Osteocyte (in vitro differentiated cells): Measurements from ENCODE around the gene AP3D1. TPM values are rescaled to one million over a fixed set of nuclear protein-coding genes. Genes with fewer than 3 reads are reported as not detected.

ENCODE experiments used
- DNase-seq: peaks from one replicate; pipeline ENCODE4 v3.0.0; 2021; ENCODE audit warnings: mixed read lengths; ENCODE audit not compliant: unreplicated experiment; ENCODE audit errors: extremely low spot score
- H3K27ac Mint-ChIP-seq: one replicate; pipeline ENCODE4 v1.8.0; 2021; ENCODE audit warnings: mild to moderate bottlenecking, mixed read lengths; ENCODE audit not compliant: unreplicated experiment
- H3K27me3 Mint-ChIP-seq: one replicate; pipeline ENCODE4 v1.8.0; 2021; ENCODE audit warnings: mixed read lengths; ENCODE audit not compliant: unreplicated experiment
- H3K36me3 Mint-ChIP-seq: one replicate; pipeline ENCODE4 v1.8.0; 2021; ENCODE audit warnings: mixed read lengths; ENCODE audit not compliant: unreplicated experiment
- H3K4me1 Mint-ChIP-seq: one replicate; pipeline ENCODE4 v1.8.0; 2021; ENCODE audit warnings: mixed read lengths; ENCODE audit not compliant: unreplicated experiment
- H3K4me3 Mint-ChIP-seq: one replicate; pipeline ENCODE4 v1.8.0; 2021; ENCODE audit warnings: mild to moderate bottlenecking, moderate library complexity, mixed read lengths; ENCODE audit not compliant: unreplicated experiment
- H3K9me3 Mint-ChIP-seq: one replicate; pipeline ENCODE4 v1.8.0; 2021; ENCODE audit warnings: mixed read lengths; ENCODE audit not compliant: unreplicated experiment
- CTCF ChIP-seq: fragments of 200-600 bp; sonication (generic); IDR thresholded peaks from 2 replicates; pipeline ENCODE4 v1.5.0; 2021; ENCODE audit warnings: antibody characterized with exemption, mild to moderate bottlenecking, moderate library complexity
- total RNA-seq: library from RNA; stranded (reverse); gene quantifications from 2 replicates; pipeline ENCODE4 v1.2.1, GENCODE V29; 2021

Gene AP3D1
- total RNA-seq, 1 donor from 2014 or later, result 139 TPM

GRCh38 chr19:2062770-2063169, 88.6 kb downstream of the AP3D1 start:
- TF ChIP-seq CTCF, result no peak
- Mint-ChIP-seq H3K27ac (peak overlapping the region; percentile 93), H3K27me3 (no peaks in the 10 kb centered on the region), H3K4me3 (peak overlapping the region; percentile 82), H3K36me3 (no peaks in the 10 kb centered on the region), H3K9me3 (no peaks in the 10 kb centered on the region), H3K4me1 (peaks cover 36% of the 10 kb centered on the region)
- no peak for DNase-seq

- H3K36me3 Mint-ChIP-seq, result no peaks in the 10 kb centered on the region
- TF ChIP-seq CTCF, result no peak
- H3K27ac Mint-ChIP-seq, result peak overlapping the region; percentile 93
- no peak for DNase-seq
- H3K4me1 Mint-ChIP-seq, result peaks cover 36% of the 10 kb centered on the region
- peak overlapping the region; percentile 82 for H3K4me3 Mint-ChIP-seq
- H3K27me3 Mint-ChIP-seq, result no peaks in the 10 kb centered on the region
- H3K9me3 Mint-ChIP-seq, result no peaks in the 10 kb centered on the region
Measured at GRCh38 chr19:2062389-2062729, 89.0 kb downstream of the AP3D1 start.

GRCh38 chr19:2061495-2062388, 89.6 kb downstream of the AP3D1 start:
- peak overlapping the region; percentile 82 for H3K4me3 Mint-ChIP-seq
- no peaks in the 10 kb centered on the region for H3K27me3 Mint-ChIP-seq
- peak overlapping the region; percentile 93 for H3K27ac Mint-ChIP-seq
- H3K4me1 Mint-ChIP-seq, result peaks cover 39% of the 10 kb centered on the region
- H3K9me3 Mint-ChIP-seq, result no peaks in the 10 kb centered on the region
- no peak for TF ChIP-seq CTCF
- peak; percentile 100 for DNase-seq
- no peaks in the 10 kb centered on the region for H3K36me3 Mint-ChIP-seq

- H3K27ac Mint-ChIP-seq, result peak overlapping the region; percentile 98
- peaks cover 44% of the 10 kb centered on the region for H3K4me1 Mint-ChIP-seq
Measured at GRCh38 chr19:2060884-2061494, 90.4 kb downstream of the AP3D1 start.

More at GRCh38 chr19:2060884-2061494, 90.4 kb downstream of the AP3D1 start:
- no peaks in the 10 kb centered on the region for H3K9me3 Mint-ChIP-seq
- H3K36me3 Mint-ChIP-seq, result no peaks in the 10 kb centered on the region
- H3K27me3 Mint-ChIP-seq, result no peaks in the 10 kb centered on the region
- no peak for TF ChIP-seq CTCF
- DNase-seq, result no peak
- H3K4me3 Mint-ChIP-seq, result peak overlapping the region; percentile 77
